Stomach smooth muscle (tissue), 2 donors: ENCODE results near the gene CHAF1A.

ENCODE experiments used
- H3K27ac ChIP-seq: one replicate; pipeline ENCODE4 v1.7.0; 2013; ENCODE audit warnings: mild to moderate bottlenecking, low read length, inconsistent platforms
- H3K27me3 ChIP-seq, 2 donors: one replicate each; pipeline ENCODE4 v1.7.0; 2013; ENCODE audit warnings: low read length in 2 of 2; ENCODE audit not compliant: insufficient read depth in 2 of 2, control insufficient read depth in 1 of 2
- H3K36me3 ChIP-seq, 2 donors: one replicate each; pipeline ENCODE4 v1.7.0; 2013; ENCODE audit warnings: low read length in 2 of 2; ENCODE audit not compliant: control insufficient read depth in 2 of 2, insufficient read depth in 2 of 2
- H3K4me1 ChIP-seq: one replicate; pipeline ENCODE4 v1.7.0; 2013; ENCODE audit warnings: low read length; ENCODE audit not compliant: control insufficient read depth, insufficient read depth
- H3K4me3 ChIP-seq, 2 donors: one replicate each; pipeline ENCODE4 v1.7.0; 2013; ENCODE audit warnings: low read length in 2 of 2
- H3K9ac ChIP-seq, 2 donors: one replicate each; pipeline ENCODE4 v1.7.0; 2013; ENCODE audit warnings: low read length in 2 of 2, mild to moderate bottlenecking in 1 of 2
- H3K9me3 ChIP-seq, 2 donors: one replicate each; pipeline ENCODE4 v1.7.0; 2013; ENCODE audit warnings: low read length in 2 of 2; ENCODE audit not compliant: control insufficient read depth in 2 of 2
- donor health status: healthy.
- donor health status: Pancreatic carcinoma.

The CHAF1A gene

GRCh38 chr19:4432918-4433506 is 30.6 kb downstream of the CHAF1A start:
- Histone ChIP-seq H3K27ac (no peak overlapping the region), H3K4me1 (no peaks in the 10 kb centered on the region), H3K9me3 (no peaks in the 10 kb centered on the region), H3K27me3 (no peaks in the 10 kb centered on the region), H3K9ac (no peak overlapping the region), H3K4me3 (no peak overlapping the region), H3K36me3 (peaks cover 0 to 2% of the 10 kb centered on the region in 2 donors)

- Histone ChIP-seq H3K36me3 (peaks cover 0 to 2% of the 10 kb centered on the region in 2 donors), H3K4me3 (no peak overlapping the region), H3K27me3 (no peaks in the 10 kb centered on the region), H3K4me1 (no peaks in the 10 kb centered on the region), H3K9me3 (no peaks in the 10 kb centered on the region), H3K9ac (no peak overlapping the region), H3K27ac (no peak overlapping the region)
Observed at GRCh38 chr19:4434391-4434790, 32.0 kb downstream of the CHAF1A start.

- no peaks in the 10 kb centered on the region for H3K27me3 ChIP-seq
- H3K9me3 ChIP-seq: no peaks in the 10 kb centered on the region
- no peak overlapping the region for H3K9ac ChIP-seq
- no peaks in the 10 kb centered on the region for H3K4me1 ChIP-seq
- H3K27ac ChIP-seq: no peak overlapping the region
- H3K4me3 ChIP-seq: no peak overlapping the region
- peaks cover 0 to 2% of the 10 kb centered on the region in 2 donors for H3K36me3 ChIP-seq
Observed at GRCh38 chr19:4436231-4436630, 33.8 kb downstream of the CHAF1A start.

- no peaks in the 10 kb centered on the region for H3K4me1 ChIP-seq
- H3K36me3 ChIP-seq: no peaks in the 10 kb centered on the region
- H3K4me3 ChIP-seq: no peak overlapping the region
- H3K9ac ChIP-seq: no peak overlapping the region
- no peak overlapping the region for H3K27ac ChIP-seq
- no peaks in the 10 kb centered on the region for H3K9me3 ChIP-seq
- no peaks in the 10 kb centered on the region for H3K27me3 ChIP-seq
Observed at GRCh38 chr19:4437103-4437502, 34.7 kb downstream of the CHAF1A start.

- Histone ChIP-seq H3K9ac (no peak overlapping the region), H3K27ac (no peak overlapping the region), H3K27me3 (no peaks in the 10 kb centered on the region), H3K36me3 (no peaks in the 10 kb centered on the region), H3K4me3 (no peak overlapping the region), H3K9me3 (no peaks in the 10 kb centered on the region), H3K4me1 (no peaks in the 10 kb centered on the region)
Observed at GRCh38 chr19:4439243-4439642, 36.8 kb downstream of the CHAF1A start.

GRCh38 chr19:4441994-4442818 is 39.8 kb downstream of the CHAF1A start:
- H3K4me1 ChIP-seq: peaks cover 2% of the 10 kb centered on the region
- H3K36me3 ChIP-seq: peaks cover 16 to 22% of the 10 kb centered on the region in 2 donors
- no peaks in the 10 kb centered on the region for H3K9me3 ChIP-seq
- no peak overlapping the region for H3K4me3 ChIP-seq
- no peak overlapping the region for H3K9ac ChIP-seq
- H3K27me3 ChIP-seq: no peaks in the 10 kb centered on the region
- H3K27ac ChIP-seq: no peak overlapping the region

GRCh38 chr19:4442819-4443146 is 40.3 kb downstream of the CHAF1A start:
- Histone ChIP-seq H3K27ac (no peak overlapping the region), H3K4me1 (peaks cover 2% of the 10 kb centered on the region), H3K4me3 (no peak overlapping the region), H3K9me3 (no peaks in the 10 kb centered on the region), H3K36me3 (peaks cover 20 to 25% of the 10 kb centered on the region in 2 donors), H3K9ac (no peak overlapping the region), H3K27me3 (no peaks in the 10 kb centered on the region)

GRCh38 chr19:4443188-4443587 is 40.7 kb downstream of the CHAF1A start:
- Histone ChIP-seq H3K9me3 (no peaks in the 10 kb centered on the region), H3K9ac (no peak overlapping the region), H3K36me3 (peaks cover 22 to 29% of the 10 kb centered on the region in 2 donors), H3K4me1 (peaks cover 4% of the 10 kb centered on the region), H3K27ac (no peak overlapping the region), H3K27me3 (no peaks in the 10 kb centered on the region), H3K4me3 (no peak overlapping the region)

GRCh38 chr19:4443966-4444764 is 41.7 kb downstream of the CHAF1A start:
- no peak overlapping the region for H3K9ac ChIP-seq
- no peak overlapping the region for H3K4me3 ChIP-seq
- H3K36me3 ChIP-seq: peaks cover 22 to 33% of the 10 kb centered on the region in 2 donors
- H3K27ac ChIP-seq: no peak overlapping the region
- no peaks in the 10 kb centered on the region for H3K9me3 ChIP-seq
- H3K4me1 ChIP-seq: peaks cover 14% of the 10 kb centered on the region
- H3K27me3 ChIP-seq: no peaks in the 10 kb centered on the region

- Histone ChIP-seq H3K27me3 (no peaks in the 10 kb centered on the region), H3K9me3 (no peaks in the 10 kb centered on the region), H3K36me3 (peaks cover 22 to 33% of the 10 kb centered on the region in 2 donors), H3K4me1 (peaks cover 21% of the 10 kb centered on the region), H3K4me3 (no peak overlapping the region), H3K9ac (no peak overlapping the region), H3K27ac (no peak overlapping the region)
Observed at GRCh38 chr19:4444765-4445741, 42.6 kb downstream of the CHAF1A start.
